Endothelial cell (in vitro differentiated cells): ENCODE results near the gene NELFA. TPM values are rescaled to one million over a fixed set of nuclear protein-coding genes. Genes with fewer than 3 reads are reported as not detected.

Experiments used
- DNase-seq: peaks from one replicate; pipeline ENCODE4 v3.0.0; 2021; ENCODE audit warnings: low spot score
- H3K27ac Mint-ChIP-seq: one replicate; pipeline ENCODE4 v1.8.0; 2021; ENCODE audit warnings: mixed read lengths, inconsistent platforms; ENCODE audit not compliant: unreplicated experiment
- H3K27me3 Mint-ChIP-seq: one replicate; pipeline ENCODE4 v1.8.0; 2021; ENCODE audit warnings: mild to moderate bottlenecking, moderate library complexity, mixed read lengths, inconsistent platforms; ENCODE audit not compliant: unreplicated experiment
- H3K36me3 Mint-ChIP-seq: one replicate; pipeline ENCODE4 v1.8.0; 2021; ENCODE audit warnings: mild to moderate bottlenecking, low read depth, mixed read lengths, inconsistent platforms; ENCODE audit not compliant: unreplicated experiment
- H3K4me1 Mint-ChIP-seq: one replicate; pipeline ENCODE4 v1.8.0; 2021; ENCODE audit warnings: mild to moderate bottlenecking, mixed read lengths, inconsistent platforms; ENCODE audit not compliant: unreplicated experiment
- H3K4me3 Mint-ChIP-seq: one replicate; pipeline ENCODE4 v1.8.0; 2021; ENCODE audit warnings: mild to moderate bottlenecking, mixed read lengths, inconsistent platforms; ENCODE audit not compliant: unreplicated experiment
- H3K9me3 Mint-ChIP-seq: one replicate; pipeline ENCODE4 v1.8.0; 2021; ENCODE audit warnings: mixed read lengths, inconsistent platforms; ENCODE audit not compliant: unreplicated experiment
- microRNA-seq: library from miRNA; unstranded; fragments of <30 nt; microRNA quantifications from one replicate; pipeline ENCODE4, GENCODE V29; 2020; ENCODE audit not compliant: unreplicated experiment
- total RNA-seq: library from RNA; stranded (reverse); fragmentation: NEBNext Ultra II Directional; extraction: Animal tissue kit (Norgen Biotek cat#: 25700); gene quantifications from one replicate; pipeline ENCODE4 v1.2.1, GENCODE V29; 2021; ENCODE audit not compliant: unreplicated experiment
- TF ChIP-seq, protein P1 (sequence below): fragments of 200-600 bp; sonication (generic); IDR thresholded peaks from one replicate; pipeline ENCODE4 v1.5.0; 2021; ENCODE audit warnings: antibody characterized with exemption; ENCODE audit not compliant: unreplicated experiment

The NELFA gene
- total RNA-seq, 1 donor from 2014 or later = 30.2 TPM

DNA sequence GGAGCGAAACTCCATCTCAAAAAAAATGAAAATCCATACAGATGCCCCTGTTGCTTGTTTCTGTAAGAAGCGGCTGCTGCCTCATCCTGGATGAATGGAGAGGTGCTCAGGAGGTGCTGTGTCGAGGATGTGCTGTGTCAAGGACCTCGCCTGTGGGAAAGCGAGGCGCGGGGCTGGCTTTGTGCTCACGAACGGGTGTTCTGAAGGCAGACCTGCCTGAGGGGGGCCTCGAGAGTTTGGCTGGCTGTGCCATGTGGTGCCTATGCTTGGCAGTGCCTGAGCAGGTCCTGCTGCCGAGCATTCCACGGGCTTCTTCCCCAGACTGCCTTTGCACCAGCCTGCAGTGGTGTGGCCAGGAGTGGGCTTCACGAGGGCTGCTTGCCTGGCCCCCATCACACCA is 76.0 kb downstream of the NELFA start:
- Mint-ChIP-seq H3K36me3 (peaks cover 11% of the 10 kb centered on the region), H3K4me3 (no peak overlapping the region), H3K27me3 (no peaks in the 10 kb centered on the region), H3K9me3 (no peaks in the 10 kb centered on the region), H3K4me1 (no peaks in the 10 kb centered on the region), H3K27ac (no peak overlapping the region)
- TF ChIP-seq, protein P1, sequence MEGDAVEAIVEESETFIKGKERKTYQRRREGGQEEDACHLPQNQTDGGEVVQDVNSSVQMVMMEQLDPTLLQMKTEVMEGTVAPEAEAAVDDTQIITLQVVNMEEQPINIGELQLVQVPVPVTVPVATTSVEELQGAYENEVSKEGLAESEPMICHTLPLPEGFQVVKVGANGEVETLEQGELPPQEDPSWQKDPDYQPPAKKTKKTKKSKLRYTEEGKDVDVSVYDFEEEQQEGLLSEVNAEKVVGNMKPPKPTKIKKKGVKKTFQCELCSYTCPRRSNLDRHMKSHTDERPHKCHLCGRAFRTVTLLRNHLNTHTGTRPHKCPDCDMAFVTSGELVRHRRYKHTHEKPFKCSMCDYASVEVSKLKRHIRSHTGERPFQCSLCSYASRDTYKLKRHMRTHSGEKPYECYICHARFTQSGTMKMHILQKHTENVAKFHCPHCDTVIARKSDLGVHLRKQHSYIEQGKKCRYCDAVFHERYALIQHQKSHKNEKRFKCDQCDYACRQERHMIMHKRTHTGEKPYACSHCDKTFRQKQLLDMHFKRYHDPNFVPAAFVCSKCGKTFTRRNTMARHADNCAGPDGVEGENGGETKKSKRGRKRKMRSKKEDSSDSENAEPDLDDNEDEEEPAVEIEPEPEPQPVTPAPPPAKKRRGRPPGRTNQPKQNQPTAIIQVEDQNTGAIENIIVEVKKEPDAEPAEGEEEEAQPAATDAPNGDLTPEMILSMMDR = no peak
- no peak for DNase-seq

Small RNAs within 50 kb of the gene (microRNA-seq; reads per million reads assigned to microRNA genes)
- gene MIR943 = 4.9 reads per million, percentile 48 among the genes with 10 or more reads in this experiment

Other genes with a start within 250 kb of the NELFA start
- gene FGFR3, start 215.7 kb downstream of the NELFA start, total RNA-seq = 1.0 TPM
- 37.1 TPM for gene LETM1, start 152.8 kb downstream of the NELFA start, total RNA-seq
- 93.5 TPM for gene NSD2, start 137.6 kb downstream of the NELFA start, total RNA-seq
- gene NAT8L, start 50.4 kb upstream of the NELFA start, total RNA-seq = 0.36 TPM
- 16.2 TPM for gene HAUS3, start 233.1 kb upstream of the NELFA start, total RNA-seq
- 2.5 TPM for gene POLN, start 233.1 kb upstream of the NELFA start, total RNA-seq